ENCODE measurements around the gene CMTM1. TPM values are rescaled to one million over a fixed set of nuclear protein-coding genes. Genes with fewer than 3 reads are reported as not detected.
A peak's percentile ranks its signal among the peaks of the same experiment; 100 is the strongest.

The CMTM1 gene
- total and polyA plus RNA-seq, 2 donors = 0.64 to 5.1 TPM

GRCh38 chr16:66521951-66522771 lies 44.1 kb upstream of the CMTM1 start:
- H3K9me3 ChIP-seq (ENCODE audit: control insufficient read depth in 2 of 2, insufficient read depth in 1 of 2, low read length in 1 of 2) = peaks cover 0 to 3% of the 10 kb centered on the region in 2 donors
- H3K27me3 ChIP-seq (ENCODE audit: control insufficient read depth in 2 of 2, insufficient read depth in 1 of 2, low read length in 1 of 2) = no peaks in the 10 kb centered on the region
- peak in 4 of 9 donors; percentile 61 to 81 (median 64) for DNase-seq (ENCODE audit: low read depth in 6 of 9, low spot score in 9 of 9)
- H3K36me3 ChIP-seq (ENCODE audit: control insufficient read depth in 2 of 2, insufficient read depth in 2 of 2, low read length in 1 of 2) = no peaks in the 10 kb centered on the region
- H3K27ac ChIP-seq (ENCODE audit: low read depth in 1 of 2, low read length in 1 of 2) = peak overlapping the region; percentile 80 to 93
- peaks cover 57 to 87% of the 10 kb centered on the region in 2 donors for H3K4me1 ChIP-seq (ENCODE audit: control insufficient read depth in 2 of 2, insufficient read depth in 2 of 2, low read length in 2 of 2)
- WGBS = 32% methylated on average over 17 of the region's 17 CpGs
- no peak overlapping the region for H3K4me3 ChIP-seq (ENCODE audit: low read length in 2 of 2)

DNA sequence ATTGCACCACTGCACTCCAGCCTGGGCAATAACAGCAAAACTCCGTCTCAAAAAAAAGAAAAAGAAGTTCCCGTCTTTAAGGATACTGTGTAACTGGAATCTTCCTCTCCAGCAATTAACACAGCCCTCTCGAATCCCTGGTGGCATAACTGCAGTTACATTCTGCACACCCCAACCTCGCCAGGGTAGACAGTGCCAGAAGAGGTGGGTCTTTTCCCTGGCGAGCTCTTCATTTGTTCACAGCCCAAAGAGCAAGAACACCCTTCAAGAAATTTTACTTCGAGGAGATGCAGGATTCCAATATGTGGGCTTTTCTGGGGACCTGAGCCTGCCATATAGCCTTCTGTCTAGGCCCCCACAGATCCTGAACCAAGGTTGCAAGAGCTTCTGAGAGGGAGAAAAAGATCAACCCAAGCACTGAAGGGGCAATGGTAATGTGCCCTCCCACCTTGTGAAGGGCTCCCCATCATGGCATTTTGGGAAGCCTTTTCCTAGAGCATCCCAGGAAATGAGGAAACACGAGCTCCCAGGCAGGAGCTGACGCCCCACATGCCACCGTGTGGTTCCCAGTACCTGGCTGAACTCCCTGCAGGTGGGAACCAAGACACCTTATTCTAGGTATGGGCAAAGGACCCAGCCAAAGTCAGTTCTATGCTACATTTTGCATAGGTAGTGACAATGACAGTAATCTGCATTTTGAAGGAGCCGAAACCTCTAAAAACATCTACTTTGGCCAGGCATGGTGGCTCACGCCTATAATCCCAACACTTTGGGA lies 43.2 kb upstream of the CMTM1 start:
- H3K4me3 ChIP-seq (ENCODE audit: low read length in 2 of 2) = no peak overlapping the region
- peak overlapping the region; percentile 80 to 93 for H3K27ac ChIP-seq (ENCODE audit: low read depth in 1 of 2, low read length in 1 of 2)
- 84% methylated on average over 11 of the region's 11 CpGs for WGBS
- DNase-seq (ENCODE audit: low read depth in 6 of 9, low spot score in 9 of 9) = peak in 1 of 9 donors; percentile 34
- H3K9me3 ChIP-seq (ENCODE audit: control insufficient read depth in 2 of 2, insufficient read depth in 1 of 2, low read length in 1 of 2) = peaks cover 0 to 3% of the 10 kb centered on the region in 2 donors
- no peaks in the 10 kb centered on the region for H3K36me3 ChIP-seq (ENCODE audit: control insufficient read depth in 2 of 2, insufficient read depth in 2 of 2, low read length in 1 of 2)
- no peaks in the 10 kb centered on the region for H3K27me3 ChIP-seq (ENCODE audit: control insufficient read depth in 2 of 2, insufficient read depth in 1 of 2, low read length in 1 of 2)
- peaks cover 52 to 84% of the 10 kb centered on the region in 2 donors for H3K4me1 ChIP-seq (ENCODE audit: control insufficient read depth in 2 of 2, insufficient read depth in 2 of 2, low read length in 2 of 2)

DNA sequence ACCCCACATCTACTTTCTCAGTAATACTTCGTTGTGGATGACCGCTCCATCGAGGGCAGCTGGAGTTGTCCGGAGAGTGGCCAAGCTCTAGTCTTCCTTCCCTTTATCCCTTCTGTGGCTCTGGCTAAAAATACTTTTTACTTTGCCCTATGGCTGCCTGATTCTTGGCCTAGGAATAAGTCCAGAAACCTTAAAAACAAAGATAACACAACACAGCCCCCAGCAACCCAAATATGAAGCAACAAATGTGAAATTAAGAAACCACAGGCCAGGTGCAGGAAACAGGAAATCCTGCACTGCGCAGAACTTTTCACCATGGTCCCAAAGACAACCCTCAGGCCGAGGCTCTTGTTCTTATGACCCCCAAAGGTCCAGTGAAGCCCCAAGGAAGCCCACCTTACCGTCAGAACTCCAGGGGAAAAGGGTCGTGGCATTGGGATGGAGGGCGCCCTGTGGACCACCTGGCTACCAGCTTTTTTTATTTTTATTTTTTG lies 42.3 kb upstream of the CMTM1 start:
- Histone ChIP-seq H3K4me1 (ENCODE audit: control insufficient read depth in 2 of 2, insufficient read depth in 2 of 2, low read length in 2 of 2) (peaks cover 52 to 86% of the 10 kb centered on the region in 2 donors), H3K4me3 (ENCODE audit: low read length in 2 of 2) (peak overlapping the region; percentile 4 to 11)
- 7% methylated on average over 9 of the region's 9 CpGs for WGBS

GRCh38 chr16:66524601-66525164 lies 41.6 kb upstream of the CMTM1 start:
- H3K36me3 ChIP-seq (ENCODE audit: control insufficient read depth in 2 of 2, insufficient read depth in 2 of 2, low read length in 1 of 2) = peaks cover 0 to 2% of the 10 kb centered on the region in 2 donors
- peaks cover 52 to 82% of the 10 kb centered on the region in 2 donors for H3K4me1 ChIP-seq (ENCODE audit: control insufficient read depth in 2 of 2, insufficient read depth in 2 of 2, low read length in 2 of 2)

More for the DNA sequence above, 42.3 kb upstream of the CMTM1 start:
- Histone ChIP-seq H3K9me3 (ENCODE audit: control insufficient read depth in 2 of 2, insufficient read depth in 1 of 2, low read length in 1 of 2) (peaks cover 0 to 3% of the 10 kb centered on the region in 2 donors), H3K27ac (ENCODE audit: low read depth in 1 of 2, low read length in 1 of 2) (peak overlapping the region; percentile 93), H3K27me3 (ENCODE audit: control insufficient read depth in 2 of 2, insufficient read depth in 1 of 2, low read length in 1 of 2) (no peaks in the 10 kb centered on the region), H3K36me3 (ENCODE audit: control insufficient read depth in 2 of 2, insufficient read depth in 2 of 2, low read length in 1 of 2) (peaks cover 0 to 2% of the 10 kb centered on the region in 2 donors)
- DNase-seq (ENCODE audit: low read depth in 6 of 9, low spot score in 9 of 9) = peak in 8 of 9 donors; percentile 54 to 93 (median 78)

GRCh38 chr16:66525396-66526180 lies 40.7 kb upstream of the CMTM1 start:
- peaks cover 0 to 2% of the 10 kb centered on the region in 2 donors for H3K36me3 ChIP-seq (ENCODE audit: control insufficient read depth in 2 of 2, insufficient read depth in 2 of 2, low read length in 1 of 2)

More at GRCh38 chr16:66524601-66525164, 41.6 kb upstream of the CMTM1 start:
- H3K9me3 ChIP-seq (ENCODE audit: control insufficient read depth in 2 of 2, insufficient read depth in 1 of 2, low read length in 1 of 2) = peaks cover 0 to 3% of the 10 kb centered on the region in 2 donors
- 7% methylated on average over 6 of the region's 6 CpGs for WGBS
- peak overlapping the region in 1 of 2 donors; percentile 4 for H3K4me3 ChIP-seq (ENCODE audit: low read length in 2 of 2)
- H3K27ac ChIP-seq (ENCODE audit: low read depth in 1 of 2, low read length in 1 of 2) = peak overlapping the region; percentile 93
- peak in 3 of 9 donors; percentile 52 to 81 (median 61) for DNase-seq (ENCODE audit: low read depth in 6 of 9, low spot score in 9 of 9)
- H3K27me3 ChIP-seq (ENCODE audit: control insufficient read depth in 2 of 2, insufficient read depth in 1 of 2, low read length in 1 of 2) = no peaks in the 10 kb centered on the region

DNA sequence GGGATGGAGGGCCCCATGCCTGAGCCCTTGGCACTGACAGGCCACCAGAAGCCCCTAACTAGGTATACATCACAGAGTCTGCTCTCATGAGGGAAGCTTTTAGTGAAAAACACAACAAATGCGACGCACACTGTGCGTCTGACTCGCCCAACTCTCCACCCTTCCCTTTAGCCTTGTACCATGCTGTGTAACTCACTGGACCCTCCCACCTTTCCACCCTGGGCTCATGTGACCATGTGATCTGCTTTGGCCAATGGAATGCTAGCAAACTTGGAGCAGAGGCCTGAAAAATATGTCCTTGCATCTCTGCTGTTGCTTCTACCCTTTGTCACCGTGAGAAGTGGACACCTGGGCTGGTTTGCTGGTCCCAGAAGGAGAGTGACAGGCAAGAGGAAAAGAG lies 37.9 kb upstream of the CMTM1 start:
- no peak overlapping the region for H3K4me3 ChIP-seq (ENCODE audit: low read length in 2 of 2)
- DNase-seq (ENCODE audit: low read depth in 6 of 9, low spot score in 9 of 9) = no peak
- peaks cover 20 to 46% of the 10 kb centered on the region in 2 donors for H3K4me1 ChIP-seq (ENCODE audit: control insufficient read depth in 2 of 2, insufficient read depth in 2 of 2, low read length in 2 of 2)
- peaks cover 0 to 3% of the 10 kb centered on the region in 2 donors for H3K9me3 ChIP-seq (ENCODE audit: control insufficient read depth in 2 of 2, insufficient read depth in 1 of 2, low read length in 1 of 2)
- peaks cover 0 to 6% of the 10 kb centered on the region in 2 donors for H3K36me3 ChIP-seq (ENCODE audit: control insufficient read depth in 2 of 2, insufficient read depth in 2 of 2, low read length in 1 of 2)
- no peak overlapping the region for H3K27ac ChIP-seq (ENCODE audit: low read depth in 1 of 2, low read length in 1 of 2)
- WGBS = 97% methylated on average over 5 of the region's 5 CpGs
- no peaks in the 10 kb centered on the region for H3K27me3 ChIP-seq (ENCODE audit: control insufficient read depth in 2 of 2, insufficient read depth in 1 of 2, low read length in 1 of 2)

More at GRCh38 chr16:66525396-66526180, 40.7 kb upstream of the CMTM1 start:
- Histone ChIP-seq H3K27ac (ENCODE audit: low read depth in 1 of 2, low read length in 1 of 2) (peak overlapping the region in 1 of 2 donors; percentile 93), H3K4me3 (ENCODE audit: low read length in 2 of 2) (no peak overlapping the region), H3K27me3 (ENCODE audit: control insufficient read depth in 2 of 2, insufficient read depth in 1 of 2, low read length in 1 of 2) (no peaks in the 10 kb centered on the region), H3K9me3 (ENCODE audit: control insufficient read depth in 2 of 2, insufficient read depth in 1 of 2, low read length in 1 of 2) (peaks cover 0 to 3% of the 10 kb centered on the region in 2 donors), H3K4me1 (ENCODE audit: control insufficient read depth in 2 of 2, insufficient read depth in 2 of 2, low read length in 2 of 2) (peaks cover 47 to 73% of the 10 kb centered on the region in 2 donors)
- WGBS = 65% methylated on average over 9 of the region's 9 CpGs
- no peak for DNase-seq (ENCODE audit: low read depth in 6 of 9, low spot score in 9 of 9)

GRCh38 chr16:66529475-66529874 lies 36.8 kb upstream of the CMTM1 start:
- H3K36me3 ChIP-seq (ENCODE audit: control insufficient read depth in 2 of 2, insufficient read depth in 2 of 2, low read length in 1 of 2) = peaks cover 0 to 6% of the 10 kb centered on the region in 2 donors
- H3K4me3 ChIP-seq (ENCODE audit: low read length in 2 of 2) = no peak overlapping the region
- no peak for DNase-seq (ENCODE audit: low read depth in 6 of 9, low spot score in 9 of 9)
- H3K27ac ChIP-seq (ENCODE audit: low read depth in 1 of 2, low read length in 1 of 2) = no peak overlapping the region
- H3K9me3 ChIP-seq (ENCODE audit: control insufficient read depth in 2 of 2, insufficient read depth in 1 of 2, low read length in 1 of 2) = no peaks in the 10 kb centered on the region
- no peaks in the 10 kb centered on the region for H3K27me3 ChIP-seq (ENCODE audit: control insufficient read depth in 2 of 2, insufficient read depth in 1 of 2, low read length in 1 of 2)
- peaks cover 12 to 34% of the 10 kb centered on the region in 2 donors for H3K4me1 ChIP-seq (ENCODE audit: control insufficient read depth in 2 of 2, insufficient read depth in 2 of 2, low read length in 2 of 2)
- WGBS = 97% methylated on average over 6 of the region's 6 CpGs

DNA sequence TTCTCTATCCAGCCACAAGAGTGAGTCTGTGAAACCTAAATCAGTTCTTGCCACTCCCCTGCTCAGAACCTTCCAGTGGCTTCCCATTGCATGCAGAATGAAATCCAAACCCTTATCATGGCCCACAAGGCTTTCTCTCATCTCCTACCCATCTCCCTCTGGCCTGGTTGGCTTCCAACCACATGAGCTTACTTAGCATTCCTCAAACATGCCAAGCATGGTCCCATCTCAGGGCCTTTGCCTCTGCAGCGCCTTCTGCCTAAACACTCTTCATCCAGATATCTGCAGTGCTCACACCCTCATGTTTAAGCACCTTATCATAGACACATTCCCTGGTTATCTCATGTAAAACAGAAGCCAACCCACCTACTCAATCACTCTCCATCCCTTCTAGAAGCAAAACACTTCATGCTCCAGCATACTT lies 31.9 kb upstream of the CMTM1 start:
- H3K9me3 ChIP-seq (ENCODE audit: control insufficient read depth in 2 of 2, insufficient read depth in 1 of 2, low read length in 1 of 2) = peaks cover 0 to 1% of the 10 kb centered on the region in 2 donors
- 98% methylated on average over 1 of the region's 1 CpG for WGBS
- H3K27ac ChIP-seq (ENCODE audit: low read depth in 1 of 2, low read length in 1 of 2) = no peak overlapping the region
- peaks cover 3 to 5% of the 10 kb centered on the region in 2 donors for H3K4me1 ChIP-seq (ENCODE audit: control insufficient read depth in 2 of 2, insufficient read depth in 2 of 2, low read length in 2 of 2)
- no peaks in the 10 kb centered on the region for H3K27me3 ChIP-seq (ENCODE audit: control insufficient read depth in 2 of 2, insufficient read depth in 1 of 2, low read length in 1 of 2)
- peaks cover 4 to 8% of the 10 kb centered on the region in 2 donors for H3K36me3 ChIP-seq (ENCODE audit: control insufficient read depth in 2 of 2, insufficient read depth in 2 of 2, low read length in 1 of 2)
- H3K4me3 ChIP-seq (ENCODE audit: low read length in 2 of 2) = no peak overlapping the region
- DNase-seq (ENCODE audit: low read depth in 6 of 9, low spot score in 9 of 9) = no peak
